HepG2 (cell line): ENCODE results near the gene RASSF7.

Experiments used
- ETV6 ChIP-seq: sonication (generic); formaldehyde crosslinking; conservative IDR thresholded peaks from 2 replicates; pipeline ENCODE4 v1.4.0; 2020; ENCODE audit warnings: missing genetic modification reagents
- LBX2 ChIP-seq: sonication (generic); formaldehyde crosslinking; IDR thresholded peaks from 2 replicates; pipeline ENCODE4 v1.5.0; 2020; ENCODE audit warnings: missing genetic modification reagents, mild to moderate bottlenecking, borderline replicate concordance
- MTF1 ChIP-seq: sonication (generic); formaldehyde crosslinking; IDR thresholded peaks from 2 replicates; pipeline ENCODE4 v1.5.0; 2020; ENCODE audit warnings: missing genetic modification reagents
- ZBTB21 ChIP-seq: sonication (generic); formaldehyde crosslinking; IDR thresholded peaks from 2 replicates; pipeline ENCODE4 v1.4.0; 2020; ENCODE audit warnings: missing genetic modification reagents
- ZFP1 ChIP-seq: IDR thresholded peaks from 2 replicates; pipeline ENCODE4 v1.6.1; 2016
- ZGPAT ChIP-seq: IDR thresholded peaks from 2 replicates; pipeline ENCODE4 v1.6.1; 2016; ENCODE audit warnings: mild to moderate bottlenecking
- ZNF235 ChIP-seq: sonication (generic); formaldehyde crosslinking; IDR thresholded peaks from 2 replicates; pipeline ENCODE4 v1.8.1; 2023; ENCODE audit warnings: mild to moderate bottlenecking, missing genetic modification reagents, borderline replicate concordance
- ZSCAN29 ChIP-seq: sonication (generic); formaldehyde crosslinking; conservative IDR thresholded peaks from 2 replicates; pipeline ENCODE4 v1.4.0; 2020; ENCODE audit warnings: mild to moderate bottlenecking, missing genetic modification reagents

- TF ChIP-seq ZNF235 (CRISPR knock-in tag) = no peak
- no peak for TF ChIP-seq LBX2
- no peak for TF ChIP-seq ZSCAN29 (CRISPR knock-in tag)
- no peak for TF ChIP-seq ZGPAT (CRISPR knock-in tag)
- no peak for TF ChIP-seq ETV6 (CRISPR knock-in tag)
- TF ChIP-seq MTF1 = no peak
- TF ChIP-seq ZBTB21 (CRISPR knock-in tag) = no peak
- TF ChIP-seq ZFP1 (CRISPR knock-in tag) = no peak
Observed at GRCh38 chr11:537622-538430, 22.9 kb upstream of the RASSF7 start.
